GM20431 (cell line): ENCODE data around the gene RIMS3.
"Not testable (repeated sequence)": the region's sequence is repeated elsewhere in the genome, so short reads cannot be mapped to it uniquely, and the experiment has no call there.

Source experiments
- in situ Hi-C: fragments of 300-500 bp; cut with MseI, MboI; formaldehyde crosslinking; loops from one replicate; pipeline ENCODE4 v1.15.0; 2020; ENCODE audit warnings: low sequenced_read_pairs; ENCODE audit not compliant: unreplicated experiment

Gene RIMS3

GRCh38 chr1:40610156-40610555 lies 55.3 kb downstream of the RIMS3 start:
- in situ Hi-C loops: loop anchor here (10.0 to 25.0 kb wide), 2 partner anchors 235 to 352 kb away; no protein-coding TSS in a partner anchor

- in situ Hi-C loops: loop anchor here (25.0 kb wide), 1 partner anchor 354 kb away; no protein-coding TSS in a partner anchor
These were observed 57.6 kb downstream of the RIMS3 start for GRCh38 chr1:40607921-40608320.

GRCh38 chr1:40606978-40607377 lies 58.5 kb downstream of the RIMS3 start:
- in situ Hi-C loops: loop anchor here (25.0 kb wide), 1 partner anchor 355 kb away; no protein-coding TSS in a partner anchor

- in situ Hi-C loops: loop anchor here (25.0 kb wide), 1 partner anchor 356 kb away; no protein-coding TSS in a partner anchor
These were observed 59.3 kb downstream of the RIMS3 start for GRCh38 chr1:40606194-40606593.

- in situ Hi-C loops: loop anchor here (25.0 kb wide), 1 partner anchor 362 kb away; no protein-coding TSS in a partner anchor
These were observed 65.6 kb downstream of the RIMS3 start for GRCh38 chr1:40599926-40600325.

GRCh38 chr1:40595623-40596022 lies 69.9 kb downstream of the RIMS3 start:
- in situ Hi-C loops: no loop called here

- in situ Hi-C loops: no loop called here
These were observed 71.3 kb downstream of the RIMS3 start for GRCh38 chr1:40594187-40594531.

GRCh38 chr1:40593449-40594186 lies 71.9 kb downstream of the RIMS3 start:
- in situ Hi-C loops: no loop called here

GRCh38 chr1:40592107-40592803 lies 73.2 kb downstream of the RIMS3 start:
- in situ Hi-C loops: no loop called here

- in situ Hi-C loops: no loop called here
These were observed 76.9 kb downstream of the RIMS3 start for GRCh38 chr1:40588586-40588985.

- in situ Hi-C loops: no loop called here
These were observed 81.5 kb downstream of the RIMS3 start for GRCh38 chr1:40583980-40584379.

- in situ Hi-C loops: no loop called here
These were observed 83.4 kb downstream of the RIMS3 start for GRCh38 chr1:40582116-40582515.

- in situ Hi-C loops: no loop called here
These were observed 90.1 kb downstream of the RIMS3 start for GRCh38 chr1:40575336-40575735.

GRCh38 chr1:40574805-40575204 lies 90.7 kb downstream of the RIMS3 start:
- in situ Hi-C loops: not testable (repeated sequence)
